Duodenal mucosa (tissue), 2 donors: ENCODE data around the gene OR10A3.
"Not testable (repeated sequence)": the region's sequence is repeated elsewhere in the genome, so short reads cannot be mapped to it uniquely, and the experiment has no call there.

ENCODE experiments used
- H3K27ac ChIP-seq: one replicate; pipeline ENCODE4 v1.7.0; 2013; ENCODE audit warnings: low read depth, low read length
- H3K27me3 ChIP-seq, 2 donors: one replicate each; pipeline ENCODE4 v1.7.0; 2013; ENCODE audit warnings: low read length in 2 of 2, control low read depth in 1 of 2; ENCODE audit not compliant: insufficient read depth in 2 of 2, control insufficient read depth in 1 of 2
- H3K36me3 ChIP-seq, 2 donors: one replicate each; pipeline ENCODE4 v1.7.0; 2013; ENCODE audit warnings: low read length in 2 of 2, control low read depth in 1 of 2; ENCODE audit not compliant: insufficient read depth in 2 of 2, control insufficient read depth in 1 of 2
- H3K4me1 ChIP-seq, 2 donors: one replicate each; pipeline ENCODE4 v1.7.0; 2013; ENCODE audit warnings: low read length in 2 of 2, control low read depth in 1 of 2; ENCODE audit not compliant: insufficient read depth in 2 of 2, control insufficient read depth in 1 of 2
- H3K4me3 ChIP-seq, 2 donors: one replicate each; pipeline ENCODE4 v1.7.0; 2013; ENCODE audit warnings: low read length in 2 of 2, low read depth in 1 of 2
- H3K9ac ChIP-seq, 2 donors: one replicate each; pipeline ENCODE4 v1.7.0; 2013; ENCODE audit warnings: low read length in 2 of 2, low read depth in 1 of 2
- H3K9me3 ChIP-seq, 2 donors: one replicate each; pipeline ENCODE4 v1.7.0; 2013; ENCODE audit warnings: low read length in 2 of 2, control low read depth in 1 of 2; ENCODE audit not compliant: control insufficient read depth in 1 of 2

OR10A3 gene

GRCh38 chr11:7941608-7942007, at the start of gene OR10A3:
Gene OR10A3 (minus strand): TSS chr11:7941708. CDS start chr11:7939520, 2,188 bp downstream.
- H3K36me3 ChIP-seq: no peaks in the 10 kb centered on the region
- no peaks in the 10 kb centered on the region for H3K4me1 ChIP-seq
- no peak within 1 kb of the TSS for H3K4me3 ChIP-seq
- H3K9ac ChIP-seq: no peak within 1 kb of the TSS
- H3K27me3 ChIP-seq: no peaks in the 10 kb centered on the region
- H3K27ac ChIP-seq: no peak within 1 kb of the TSS
- peaks cover 9% of the 10 kb centered on the region in 2 donors for H3K9me3 ChIP-seq

GRCh38 chr11:7987560-7987883, 46.0 kb upstream of the OR10A3 start:
- H3K4me1 ChIP-seq: peaks cover 15 to 20% of the 10 kb centered on the region in 2 donors
- not testable (repeated sequence) for H3K27me3 ChIP-seq, H3K9me3 ChIP-seq, H3K27ac ChIP-seq
- peak overlapping the region; percentile 87 to 97 for H3K4me3 ChIP-seq
- H3K36me3 ChIP-seq: peaks cover 9 to 14% of the 10 kb centered on the region in 2 donors
- H3K9ac ChIP-seq: peak overlapping the region; percentile 56 to 70

- Histone ChIP-seq H3K27me3 (no peaks in the 10 kb centered on the region), H3K4me1 (peaks cover 15 to 20% of the 10 kb centered on the region in 2 donors), H3K27ac (no peak within 1 kb of the TSS), H3K4me3 (peak within 1 kb of the TSS; percentile 87 to 97), H3K36me3 (peaks cover 4 to 8% of the 10 kb centered on the region in 2 donors), H3K9ac (peak within 1 kb of the TSS; percentile 56 to 70), H3K9me3 (no peaks in the 10 kb centered on the region)
These were observed 45.5 kb upstream of the OR10A3 start, which contains the start of gene EIF3F for GRCh38 chr11:7986768-7987559. Gene EIF3F (plus strand): TSS chr11:7987337. CDS start chr11:7987353, 16 bp downstream.

- H3K36me3 ChIP-seq: no peaks in the 10 kb centered on the region
- no peak overlapping the region for H3K9ac ChIP-seq
- H3K4me1 ChIP-seq: peaks cover 14 to 17% of the 10 kb centered on the region in 2 donors
- no peak overlapping the region for H3K27ac ChIP-seq
- H3K4me3 ChIP-seq: no peak overlapping the region
- no peaks in the 10 kb centered on the region for H3K27me3 ChIP-seq
- no peaks in the 10 kb centered on the region for H3K9me3 ChIP-seq
These were observed 42.5 kb upstream of the OR10A3 start for GRCh38 chr11:7983832-7984590.

GRCh38 chr11:7982582-7983119, 41.1 kb upstream of the OR10A3 start:
- peaks cover under 1 to 4% of the 10 kb centered on the region in 2 donors for H3K4me1 ChIP-seq
- no peaks in the 10 kb centered on the region for H3K36me3 ChIP-seq
- H3K4me3 ChIP-seq: no peak overlapping the region
- H3K27ac ChIP-seq: no peak overlapping the region
- H3K9ac ChIP-seq: no peak overlapping the region
- no peaks in the 10 kb centered on the region for H3K27me3 ChIP-seq
- no peaks in the 10 kb centered on the region for H3K9me3 ChIP-seq

- Histone ChIP-seq H3K9ac (no peak overlapping the region), H3K4me1 (peaks cover 0 to 3% of the 10 kb centered on the region in 2 donors), H3K4me3 (no peak overlapping the region), H3K9me3 (no peaks in the 10 kb centered on the region), H3K27ac (no peak overlapping the region), H3K36me3 (no peaks in the 10 kb centered on the region), H3K27me3 (no peaks in the 10 kb centered on the region)
These were observed 40.2 kb upstream of the OR10A3 start for GRCh38 chr11:7981619-7982157.

GRCh38 chr11:7977232-7977917, 35.9 kb upstream of the OR10A3 start:
- Histone ChIP-seq H3K4me3 (no peak overlapping the region), H3K36me3 (no peaks in the 10 kb centered on the region), H3K9me3 (no peaks in the 10 kb centered on the region), H3K27me3 (no peaks in the 10 kb centered on the region), H3K27ac (no peak overlapping the region), H3K9ac (no peak overlapping the region), H3K4me1 (no peaks in the 10 kb centered on the region)

GRCh38 chr11:7974668-7975067, 33.2 kb upstream of the OR10A3 start:
- Histone ChIP-seq H3K4me1 (no peaks in the 10 kb centered on the region), H3K27ac (no peak overlapping the region), H3K27me3 (no peaks in the 10 kb centered on the region), H3K36me3 (no peaks in the 10 kb centered on the region), H3K9ac (no peak overlapping the region), H3K9me3 (no peaks in the 10 kb centered on the region), H3K4me3 (no peak overlapping the region)

- no peak overlapping the region for H3K27ac ChIP-seq
- no peak overlapping the region for H3K9ac ChIP-seq
- H3K4me1 ChIP-seq: no peaks in the 10 kb centered on the region
- H3K9me3 ChIP-seq: no peaks in the 10 kb centered on the region
- H3K36me3 ChIP-seq: no peaks in the 10 kb centered on the region
- no peak overlapping the region for H3K4me3 ChIP-seq
- H3K27me3 ChIP-seq: no peaks in the 10 kb centered on the region
These were observed 31.5 kb upstream of the OR10A3 start for GRCh38 chr11:7973011-7973410.
